Small intestine (tissue), 7 donors: Measurements from ENCODE around the gene SFTPD. TPM values are rescaled to one million over a fixed set of nuclear protein-coding genes. Genes with fewer than 3 reads are reported as not detected.

Experiments used
- DNase-seq, 2 donors: peaks; one replicate each; pipeline versions ENCODE4 v3.0.0 to v3.0.0-alpha.2; 2013
- FAIRE-seq: peaks from 2 replicates; lab custom pipeline; 2012; peaks lifted over from hg19 to GRCh38; lab: Jason Lieb, UNC
- H3K27ac ChIP-seq, 3 donors: one replicate each; pipeline ENCODE4 v1.5.1; 2013; ENCODE audit warnings: low read length in 2 of 3, mild to moderate bottlenecking in 2 of 3, control low read depth in 1 of 3, inconsistent platforms in 1 of 3, low read depth in 1 of 3, moderate library complexity in 1 of 3
- H3K27me3 ChIP-seq, 3 donors: one replicate each; pipeline ENCODE4 v1.6.1; 2013; ENCODE audit warnings: low read length in 3 of 3, inconsistent platforms in 1 of 3; ENCODE audit not compliant: control insufficient read depth in 3 of 3, insufficient read depth in 3 of 3
- H3K36me3 ChIP-seq, 3 donors: one replicate each; pipeline ENCODE4 v1.6.1; 2013; ENCODE audit warnings: low read length in 3 of 3, inconsistent platforms in 1 of 3, low read depth in 1 of 3, mild to moderate bottlenecking in 1 of 3, moderate library complexity in 1 of 3; ENCODE audit not compliant: control insufficient read depth in 3 of 3, insufficient read depth in 2 of 3
- H3K4me1 ChIP-seq, 3 donors: one replicate each; pipeline ENCODE4 v1.6.1; 2013; ENCODE audit warnings: low read length in 2 of 3, inconsistent platforms in 1 of 3, low read depth in 1 of 3, mild to moderate bottlenecking in 1 of 3, moderate library complexity in 1 of 3; ENCODE audit not compliant: control insufficient read depth in 3 of 3, insufficient read depth in 2 of 3
- H3K4me3 ChIP-seq, 3 donors: one replicate each; pipeline ENCODE4 v1.5.1; 2013; ENCODE audit warnings: low read length in 3 of 3, control low read depth in 1 of 3, inconsistent platforms in 1 of 3, low read depth in 1 of 3, mild to moderate bottlenecking in 1 of 3, moderate library complexity in 1 of 3
- H3K9me3 ChIP-seq, 2 donors: one replicate each; pipeline ENCODE4 v1.6.1; 2013; ENCODE audit warnings: low read depth in 1 of 2, low read length in 1 of 2; ENCODE audit not compliant: control insufficient read depth in 2 of 2, insufficient read depth in 1 of 2
- WGBS, 3 donors: extraction: QIAGEN DNeasy Blood & Tissue Kit; methylation state at CpG; one replicate each; pipeline ENCODE4 v1.1.7; 2013; 5-methylcytosine and 5-hydroxymethylcytosine counted together
- polyA plus RNA-seq, 4 donors: library from polyadenylated mRNA; stranded (reverse) in 3 of 4; unstranded in 1 of 4; fragments of 200-250 nt in 3 of 4; fragments of 120-200 nt in 1 of 4; gene quantifications; one replicate each; pipeline versions ENCODE4 v1.2.1 to v1.2.3, GENCODE V29; 2013
- donor health status: healthy with polysubstance abuse.
- donor health status: control.
- donor health status: control.
- donor health status: Bipolar disorder and iron deficiency.
- donor health status: healthy.

The SFTPD gene
- polyA plus RNA-seq, 4 donors: 0.07 to 1.1 (median 0.49) TPM

DNA sequence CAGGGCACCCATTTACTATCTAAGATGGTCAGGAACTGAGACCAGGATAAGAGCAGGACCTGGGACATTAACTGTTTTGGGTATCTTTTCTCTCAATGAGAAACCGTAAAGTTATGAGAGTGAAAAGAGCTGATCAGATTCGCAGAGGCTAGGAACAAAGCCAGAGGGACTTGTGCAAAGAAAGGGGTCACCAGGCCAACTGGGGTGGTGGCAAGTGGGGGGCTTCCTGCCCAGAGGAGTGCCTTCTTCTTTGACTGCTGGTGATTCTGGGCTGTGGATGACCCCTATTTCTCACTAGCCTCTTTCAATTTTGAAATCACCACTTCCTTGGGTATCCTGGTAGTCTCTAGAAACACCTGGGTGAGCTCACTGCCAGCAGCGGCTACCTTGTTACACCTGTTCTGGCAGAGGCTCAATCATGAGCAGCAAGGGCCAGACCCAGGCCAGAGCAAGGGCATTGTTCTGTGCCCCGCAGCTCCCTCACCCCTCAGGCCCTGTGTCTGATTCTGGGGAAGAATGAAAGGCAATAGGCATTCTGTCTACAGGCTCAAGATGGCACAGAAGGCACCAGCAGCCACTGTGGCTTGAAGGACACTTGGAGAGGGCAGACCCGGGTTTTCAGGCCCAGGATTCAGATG lies 999 bp downstream of the SFTPD start:
- no peak overlapping the region for H3K27ac ChIP-seq
- H3K4me1 ChIP-seq: no peaks in the 10 kb centered on the region
- peaks cover 0 to 9% (median 5%) of the 10 kb centered on the region in 3 donors for H3K27me3 ChIP-seq
- H3K4me3 ChIP-seq: no peak overlapping the region
- peaks cover 0 to 18% of the 10 kb centered on the region in 2 donors for H3K9me3 ChIP-seq
- WGBS, 3 donors: 57 to 79% (median 61%) methylated on average over 5 of the region's 5 CpGs
- DNase-seq (no peak), FAIRE-seq (no peak)
- H3K36me3 ChIP-seq: no peaks in the 10 kb centered on the region

GRCh38 chr10:79947083-79947415 lies 1.9 kb downstream of the SFTPD start:
- H3K27ac ChIP-seq: no peak overlapping the region
- H3K27me3 ChIP-seq: peaks cover 0 to 5% (median under 1%) of the 10 kb centered on the region in 3 donors
- peaks cover 0 to 9% of the 10 kb centered on the region in 2 donors for H3K9me3 ChIP-seq
- H3K4me3 ChIP-seq: no peak overlapping the region
- no peaks in the 10 kb centered on the region for H3K36me3 ChIP-seq
- 9 to 49% (median 30%) methylated on average over 2 of the region's 2 CpGs for WGBS, 3 donors
- no peaks in the 10 kb centered on the region for H3K4me1 ChIP-seq
- no peak for FAIRE-seq
- DNase-seq: no peak

- no peak for DNase-seq
- FAIRE-seq: no peak
- H3K27ac ChIP-seq: no peak overlapping the region
- H3K4me3 ChIP-seq: no peak overlapping the region
- H3K27me3 ChIP-seq: peaks cover 0 to 5% (median 0%) of the 10 kb centered on the region in 3 donors
- peaks cover 0 to 4% of the 10 kb centered on the region in 2 donors for H3K9me3 ChIP-seq
- H3K36me3 ChIP-seq: no peaks in the 10 kb centered on the region
- WGBS, 3 donors: 83 to 86% (median 84%) methylated on average over 8 of the region's 8 CpGs
- no peaks in the 10 kb centered on the region for H3K4me1 ChIP-seq
Observed at GRCh38 chr10:79946271-79947082, 2.4 kb downstream of the SFTPD start.

- no peak for DNase-seq
- H3K27me3 ChIP-seq: peaks cover 0 to 5% (median 0%) of the 10 kb centered on the region in 3 donors
- no peak overlapping the region for H3K4me3 ChIP-seq
- H3K27ac ChIP-seq: no peak overlapping the region
- no peaks in the 10 kb centered on the region for H3K9me3 ChIP-seq
- H3K4me1 ChIP-seq: no peaks in the 10 kb centered on the region
- H3K36me3 ChIP-seq: no peaks in the 10 kb centered on the region
- FAIRE-seq: no peak
- WGBS, 3 donors: 75 to 78% (median 76%) methylated on average over 13 of the region's 13 CpGs
Observed at GRCh38 chr10:79944428-79945395, 4.2 kb downstream of the SFTPD start.

DNA sequence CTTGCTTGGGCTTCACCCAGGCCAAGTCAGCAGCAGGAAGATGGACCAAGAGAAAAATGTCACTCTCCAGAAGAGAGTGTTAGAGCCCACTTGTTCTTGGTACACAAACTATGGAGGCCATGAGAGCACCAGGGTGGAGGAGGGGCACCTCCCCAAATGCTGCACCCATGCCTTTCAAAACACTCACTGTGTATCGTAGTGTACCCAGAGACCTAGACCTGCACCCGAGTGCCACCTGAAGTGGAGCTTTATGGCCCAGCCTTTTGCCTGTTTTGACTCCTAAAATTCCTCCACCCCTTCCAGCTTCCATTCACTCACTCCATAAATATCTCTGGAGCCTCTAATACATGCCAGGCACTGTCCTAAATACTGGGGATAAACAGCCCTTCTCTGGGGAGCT lies 5.0 kb downstream of the SFTPD start:
- Histone ChIP-seq H3K4me3 (no peak overlapping the region), H3K27me3 (peaks cover 0 to 5% (median 0%) of the 10 kb centered on the region in 3 donors), H3K9me3 (no peaks in the 10 kb centered on the region), H3K27ac (no peak overlapping the region), H3K36me3 (no peaks in the 10 kb centered on the region), H3K4me1 (no peaks in the 10 kb centered on the region)
- DNase-seq: no peak
- WGBS, 3 donors: 74 to 90% (median 90%) methylated on average over 2 of the region's 2 CpGs
- no peak for FAIRE-seq

DNA sequence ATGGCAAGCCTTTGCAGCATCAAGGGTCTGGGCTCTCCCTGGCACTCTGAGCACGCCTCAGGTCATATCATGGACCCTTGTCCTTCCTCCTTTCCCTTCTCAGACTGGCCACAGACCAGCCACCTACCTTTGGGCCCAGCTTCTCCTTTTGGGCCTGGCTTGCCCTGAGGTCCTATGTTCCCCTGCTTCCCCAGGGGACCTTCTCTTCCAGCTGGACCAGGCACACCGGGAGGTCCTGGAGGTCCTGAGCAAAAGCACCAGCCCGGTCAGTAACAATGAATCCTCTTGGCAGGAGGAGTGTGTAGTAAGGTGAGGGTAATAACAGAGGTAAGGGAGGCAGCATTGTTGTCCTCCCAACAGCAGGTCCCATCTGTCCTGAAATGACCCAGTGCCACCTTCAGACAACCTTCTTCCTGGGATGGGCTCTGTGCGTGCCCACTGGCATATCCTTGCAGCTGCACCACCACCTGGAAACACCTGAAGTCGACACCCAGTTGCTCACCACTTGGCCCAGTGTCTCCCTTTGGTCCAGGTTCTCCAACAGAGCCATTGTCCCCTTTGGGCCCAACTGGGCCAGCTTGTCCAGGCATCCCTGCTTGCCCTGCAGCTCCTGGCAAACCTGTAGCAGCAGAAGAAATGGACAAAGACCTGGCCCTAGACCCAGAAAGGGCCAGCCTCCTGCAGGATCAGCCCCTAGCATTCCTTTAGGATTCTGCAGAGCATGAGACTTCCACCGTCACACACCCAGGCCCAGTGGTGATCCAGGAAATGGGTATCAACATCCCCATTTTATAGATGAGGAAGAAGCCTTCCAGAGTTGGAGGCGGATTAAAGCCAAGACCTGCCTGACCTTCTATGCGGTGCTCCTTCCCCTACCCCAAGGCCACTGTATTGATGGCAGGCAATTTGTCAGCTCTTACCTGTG lies 6.4 kb downstream of the SFTPD start:
- Histone ChIP-seq H3K9me3 (no peaks in the 10 kb centered on the region), H3K27ac (no peak overlapping the region), H3K36me3 (no peaks in the 10 kb centered on the region), H3K4me1 (no peaks in the 10 kb centered on the region), H3K4me3 (no peak overlapping the region), H3K27me3 (peaks cover 0 to 5% (median 0%) of the 10 kb centered on the region in 3 donors)
- DNase-seq (no peak), FAIRE-seq (no peak)
- 88 to 89% (median 89%) methylated on average over 8 of the region's 8 CpGs for WGBS, 3 donors

DNA sequence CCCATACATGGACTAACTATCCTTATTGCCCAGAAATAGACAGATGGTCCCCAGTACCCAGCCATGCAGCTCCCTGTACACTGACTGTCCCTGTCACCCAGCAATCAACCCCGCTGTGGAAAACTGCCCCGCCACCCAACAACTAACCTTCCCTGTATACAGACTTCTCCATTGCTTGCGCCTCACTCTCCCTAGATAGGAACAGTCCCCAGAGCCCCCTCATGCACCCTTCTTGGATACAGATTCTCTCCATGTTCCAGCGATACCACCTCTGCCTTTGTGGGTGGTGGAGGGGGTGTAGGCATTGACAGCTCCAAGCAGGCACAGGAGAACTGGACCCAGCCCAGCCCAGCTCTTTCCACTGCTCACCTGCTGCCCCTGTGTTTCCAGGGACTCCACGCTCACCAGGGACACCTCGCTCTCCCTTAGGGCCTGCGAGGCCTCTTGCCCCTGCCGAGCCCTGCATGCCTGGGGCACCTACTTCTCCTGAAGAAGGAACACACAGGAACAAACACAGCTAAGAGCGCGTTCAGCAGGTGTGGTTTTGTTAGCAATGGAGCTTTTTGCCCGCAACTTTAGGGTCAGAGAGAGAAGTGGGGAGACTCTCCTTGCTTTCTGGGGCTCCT lies 7.2 kb downstream of the SFTPD start:
- no peak for FAIRE-seq
- peaks cover 0 to 5% (median 0%) of the 10 kb centered on the region in 3 donors for H3K27me3 ChIP-seq
- H3K9me3 ChIP-seq: no peaks in the 10 kb centered on the region
- no peak for DNase-seq
- 88 to 92% (median 89%) methylated on average over 11 of the region's 11 CpGs for WGBS, 3 donors
- no peak overlapping the region for H3K4me3 ChIP-seq
- H3K4me1 ChIP-seq: no peaks in the 10 kb centered on the region
- H3K27ac ChIP-seq: no peak overlapping the region
- H3K36me3 ChIP-seq: no peaks in the 10 kb centered on the region
